Activated CD8-positive, alpha-beta memory T cell treated with anti-CD3 and anti-CD28 coated beads for 4 hours (primary cell): ENCODE results near the gene CCL2.
"Not testable (repeated sequence)": the region's sequence is repeated elsewhere in the genome, so short reads cannot be mapped to it uniquely, and the experiment has no call there.

Experiments used
- DNase-seq, 2 donors: peaks; one replicate each; pipeline ENCODE4 v3.0.0-alpha.2; 2020; ENCODE audit warnings: low read depth in 2 of 2

CCL2 gene

DNA sequence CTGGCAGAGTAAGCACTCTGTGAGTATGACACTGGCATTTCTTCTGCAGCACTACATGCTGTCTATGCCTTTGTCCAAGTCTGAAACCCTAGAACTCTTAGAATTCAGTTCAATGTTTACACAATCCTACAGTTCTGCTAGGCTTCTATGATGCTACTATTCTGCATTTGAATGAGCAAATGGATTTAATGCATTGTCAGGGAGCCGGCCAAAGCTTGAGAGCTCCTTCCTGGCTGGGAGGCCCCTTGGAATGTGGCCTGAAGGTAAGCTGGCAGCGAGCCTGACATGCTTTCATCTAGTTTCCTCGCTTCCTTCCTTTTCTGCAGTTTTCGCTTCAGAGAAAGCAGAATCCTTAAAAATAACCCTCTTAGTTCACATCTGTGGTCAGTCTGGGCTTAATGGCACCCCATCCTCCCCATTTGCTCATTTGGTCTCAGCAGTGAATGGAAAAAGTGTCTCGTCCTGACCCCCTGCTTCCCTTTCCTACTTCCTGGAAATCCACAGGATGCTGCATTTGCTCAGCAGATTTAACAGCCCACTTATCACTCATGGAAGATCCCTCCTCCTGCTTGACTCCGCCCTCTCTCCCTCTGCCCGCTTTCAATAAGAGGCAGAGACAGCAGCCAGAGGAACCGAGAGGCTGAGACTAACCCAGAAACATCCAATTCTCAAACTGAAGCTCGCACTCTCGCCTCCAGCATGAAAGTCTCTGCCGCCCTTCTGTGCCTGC, at the start of gene CCL2:
TSS of gene CCL2 (plus strand) at position 635 of the 730 bp plus-strand sequence. CDS start at position 700, 65 bp downstream.
- DNase-seq = no peak

DNA sequence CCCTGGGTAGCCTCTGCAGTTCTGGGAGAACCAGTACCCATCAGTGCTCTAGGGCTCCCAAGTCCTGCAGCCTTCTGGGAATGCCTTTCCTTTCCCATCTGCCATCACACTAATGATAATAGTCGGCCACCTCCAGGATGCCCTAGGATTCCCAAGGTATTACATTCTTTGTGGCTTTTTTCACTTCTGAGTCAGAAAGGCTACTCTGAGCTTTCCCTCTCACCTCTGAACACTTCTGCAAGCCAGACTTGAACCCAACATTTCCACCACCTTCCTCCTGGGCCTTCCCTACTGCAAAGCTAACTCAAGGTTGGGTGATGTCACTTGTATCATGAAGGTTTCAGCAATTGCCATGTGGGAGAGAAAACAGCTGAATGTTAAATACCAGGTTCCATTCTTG, 49.7 kb upstream of the CCL2 start:
- DNase-seq = no peak

DNA sequence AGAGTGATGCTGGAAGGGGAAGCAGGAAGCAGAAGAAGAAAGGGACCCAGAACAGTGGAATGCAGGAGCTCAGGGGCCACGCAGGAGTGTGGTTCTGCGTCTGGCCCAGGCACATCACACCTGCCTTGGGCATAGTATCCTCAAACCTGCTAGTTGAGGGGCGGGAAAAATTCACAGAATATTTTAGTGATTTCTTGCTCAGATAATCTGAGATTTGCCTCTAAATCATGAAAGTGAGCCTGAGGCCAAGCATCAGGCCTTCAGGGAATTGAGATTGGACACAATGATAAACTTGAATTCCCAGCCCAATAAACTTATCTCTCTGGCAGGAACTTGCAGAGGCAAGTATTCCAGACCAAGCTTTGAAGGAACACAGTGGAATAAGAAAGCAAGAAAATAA, 48.5 kb upstream of the CCL2 start:
- no peak for DNase-seq

DNA sequence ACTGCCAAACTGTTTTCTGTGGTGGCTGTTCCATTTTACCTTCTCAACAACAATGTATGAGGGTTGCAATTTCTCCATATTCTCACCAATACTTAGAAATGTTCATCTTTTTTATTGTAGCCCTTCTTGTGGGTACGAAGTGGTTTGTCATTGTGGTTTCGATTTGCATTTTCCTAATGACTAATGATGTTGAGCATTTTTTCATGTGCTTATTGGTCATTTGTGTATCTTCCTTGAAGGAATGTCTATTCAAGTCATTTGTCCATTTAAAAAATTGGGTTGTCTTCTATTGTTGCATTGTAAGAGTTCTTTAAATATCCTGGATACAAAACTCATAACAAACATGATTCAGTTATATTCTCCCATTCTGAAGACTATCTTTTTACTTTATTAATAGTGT, 47.5 kb upstream of the CCL2 start:
- no peak for DNase-seq

DNA sequence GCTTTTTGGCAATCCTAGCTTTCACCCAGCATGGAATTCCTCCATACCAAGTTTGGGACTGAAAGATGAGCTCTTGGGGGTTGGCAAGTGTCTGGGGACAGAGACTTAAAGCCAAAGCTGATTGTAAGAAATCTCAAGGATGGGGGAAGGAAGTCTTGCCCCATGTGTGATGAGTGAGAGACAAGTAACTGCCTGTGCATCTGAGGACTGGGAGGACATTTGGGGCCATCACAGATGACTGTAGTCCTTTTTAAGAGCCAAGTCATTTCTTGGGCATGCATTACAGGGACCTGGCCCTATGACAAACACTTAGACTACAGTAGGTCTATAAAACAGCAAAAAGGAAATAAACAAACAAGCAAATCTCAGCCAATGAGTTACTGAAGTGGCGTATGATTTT, 36.3 kb upstream of the CCL2 start:
- DNase-seq = no peak

DNA sequence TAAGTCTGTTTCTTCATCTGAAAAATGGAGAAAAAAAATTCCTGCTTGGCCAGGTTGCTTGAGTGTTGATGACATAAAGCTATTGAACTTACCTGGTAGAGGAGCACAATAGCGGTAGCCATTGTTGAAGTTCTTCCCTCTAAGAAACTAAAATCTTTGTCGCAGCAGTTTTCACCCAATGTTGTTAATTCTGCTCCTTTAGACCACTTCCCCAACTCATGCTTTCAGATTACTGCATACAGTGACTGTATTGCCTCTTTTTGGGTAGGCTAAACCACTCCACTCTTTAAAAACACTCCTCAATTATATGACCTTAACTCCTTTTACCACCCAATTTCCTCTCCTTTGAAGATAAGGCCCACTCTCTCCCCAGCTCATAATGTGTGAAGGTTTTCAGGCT, 35.7 kb upstream of the CCL2 start:
- DNase-seq = no peak

DNA sequence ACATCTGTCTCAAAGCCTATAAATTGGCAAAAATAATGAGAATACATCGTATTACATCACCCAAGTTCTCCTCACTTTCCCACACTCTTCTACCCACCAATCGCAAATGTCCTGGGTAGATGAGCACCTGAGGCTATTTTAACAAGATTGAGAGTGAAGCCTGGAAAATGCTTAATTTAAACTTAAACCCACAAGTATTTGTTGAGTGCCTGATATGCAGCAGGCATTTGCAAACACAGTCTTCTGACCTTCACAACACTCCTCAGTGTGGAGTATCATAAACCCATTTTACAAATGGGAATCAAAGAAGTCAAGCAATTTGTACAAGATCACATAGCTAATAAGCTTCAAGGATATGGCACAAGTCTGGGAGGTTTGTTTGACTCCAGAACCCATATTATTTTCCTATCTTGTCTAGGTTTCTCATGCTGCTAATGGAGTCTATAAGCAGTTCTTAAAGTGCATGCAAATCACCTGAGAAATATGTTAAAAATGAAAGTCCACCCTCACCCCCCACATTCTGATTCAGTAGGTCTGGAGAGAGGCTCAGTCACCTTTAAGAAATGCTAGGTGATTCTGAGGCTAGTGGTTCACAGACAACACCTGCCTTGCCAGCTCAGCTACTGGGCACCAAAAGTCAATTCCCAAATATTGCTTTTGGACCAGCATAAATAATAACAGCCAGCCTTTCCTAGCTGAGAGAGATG, 34.9 kb upstream of the CCL2 start:
- DNase-seq = no peak

DNA sequence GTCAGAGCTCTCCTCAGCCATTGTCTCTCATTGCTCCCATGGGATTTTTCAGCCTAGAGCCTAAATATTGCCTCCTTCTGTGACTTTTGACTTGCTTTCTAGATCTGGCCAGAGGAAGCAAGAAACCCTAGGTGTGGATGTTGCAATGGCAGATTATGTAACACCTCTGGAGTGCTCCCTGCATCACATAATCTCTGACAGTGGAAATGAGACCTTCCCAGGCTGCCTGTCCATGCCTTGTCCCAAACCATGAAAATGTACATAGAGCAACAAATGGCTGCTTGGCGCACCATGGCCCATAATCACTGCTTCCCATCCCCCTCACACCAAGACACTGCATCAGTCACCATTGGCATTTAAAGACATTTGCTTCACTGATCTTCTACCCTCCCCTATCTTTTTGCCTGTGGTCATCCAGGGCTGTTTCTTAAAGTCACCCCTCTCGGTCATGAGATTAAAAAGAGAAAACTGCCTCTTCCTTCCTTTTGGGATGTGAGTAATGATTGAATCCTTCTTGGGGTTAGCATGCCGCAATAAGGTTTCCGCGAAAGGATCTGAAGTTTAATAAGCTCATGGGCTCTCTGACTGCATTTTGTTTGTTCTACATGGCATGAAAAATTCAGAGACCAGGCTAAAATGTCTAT, 34.2 kb upstream of the CCL2 start:
- no peak for DNase-seq

DNA sequence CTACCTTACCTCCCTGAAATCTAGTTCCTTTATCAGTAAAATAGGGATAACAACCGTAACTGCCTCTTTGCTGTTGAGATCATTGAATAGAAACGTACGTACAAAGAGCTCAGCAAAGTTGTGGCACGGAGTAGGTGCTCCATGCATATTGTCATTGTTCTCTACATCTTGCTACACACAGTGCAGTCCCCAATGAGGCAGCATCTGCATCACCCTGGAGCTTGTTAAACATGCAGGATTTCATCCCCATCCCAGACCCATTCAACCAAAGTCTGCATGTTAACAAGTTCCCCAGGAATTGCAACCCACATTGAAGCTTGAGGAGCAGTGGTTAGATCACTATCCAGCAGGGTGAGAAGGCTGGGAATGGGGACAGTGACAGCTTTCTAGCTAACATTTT, 33.7 kb upstream of the CCL2 start:
- DNase-seq = no peak

DNA sequence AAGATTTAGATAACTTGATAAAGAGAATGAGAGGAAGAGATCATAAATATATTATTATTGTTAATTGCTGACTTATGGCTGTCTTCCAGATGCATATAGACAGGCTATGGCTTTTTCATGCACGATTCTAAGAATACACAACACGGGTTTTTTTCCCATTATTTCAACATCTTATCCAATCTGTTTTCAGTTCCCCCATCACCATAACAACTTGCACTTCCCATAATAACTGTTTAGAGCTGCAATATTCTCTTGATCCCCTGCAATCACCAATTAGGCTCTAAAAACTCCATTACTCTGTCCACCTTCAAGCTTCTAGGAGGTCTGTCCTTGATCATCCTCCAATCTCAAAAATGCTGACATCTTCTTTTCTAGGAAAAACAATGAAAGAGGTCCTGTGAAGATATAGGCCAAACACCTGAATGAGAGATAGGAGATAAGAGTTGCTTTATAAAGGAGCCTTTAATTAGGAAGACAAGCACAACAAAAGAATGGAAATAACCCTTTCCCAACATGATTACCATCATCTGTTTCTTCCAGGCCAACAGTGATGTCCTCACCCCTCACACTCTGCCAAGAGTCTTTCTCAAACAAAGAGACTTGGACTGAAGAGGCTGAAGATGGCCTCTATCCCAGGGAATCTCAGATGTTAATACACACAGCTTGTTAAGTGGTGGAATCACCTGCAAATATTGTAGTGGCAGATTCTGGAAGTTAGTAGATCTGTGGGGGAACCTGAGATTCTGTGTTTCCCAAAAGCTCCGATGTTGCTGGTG, 32.2 kb upstream of the CCL2 start:
- no peak for DNase-seq

DNA sequence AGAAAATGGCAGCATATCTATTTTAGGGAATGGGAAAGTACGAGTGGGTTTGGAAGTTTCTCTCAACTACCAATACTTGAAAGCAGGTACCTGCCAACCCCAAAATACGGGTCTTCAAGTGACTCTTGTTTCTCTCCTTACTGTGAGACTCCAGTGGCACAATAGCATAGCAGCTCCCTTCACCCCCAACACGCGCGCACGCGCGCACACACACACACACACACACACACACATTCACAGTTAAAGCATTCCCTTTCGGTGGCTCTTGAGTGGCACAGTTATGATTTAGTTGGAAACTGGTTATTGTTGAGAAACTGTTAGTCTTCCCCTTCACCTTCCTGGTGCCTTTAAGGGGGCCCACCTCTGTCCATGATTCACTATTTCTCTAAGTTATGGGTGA, 30.0 kb upstream of the CCL2 start:
- DNase-seq = no peak

DNA sequence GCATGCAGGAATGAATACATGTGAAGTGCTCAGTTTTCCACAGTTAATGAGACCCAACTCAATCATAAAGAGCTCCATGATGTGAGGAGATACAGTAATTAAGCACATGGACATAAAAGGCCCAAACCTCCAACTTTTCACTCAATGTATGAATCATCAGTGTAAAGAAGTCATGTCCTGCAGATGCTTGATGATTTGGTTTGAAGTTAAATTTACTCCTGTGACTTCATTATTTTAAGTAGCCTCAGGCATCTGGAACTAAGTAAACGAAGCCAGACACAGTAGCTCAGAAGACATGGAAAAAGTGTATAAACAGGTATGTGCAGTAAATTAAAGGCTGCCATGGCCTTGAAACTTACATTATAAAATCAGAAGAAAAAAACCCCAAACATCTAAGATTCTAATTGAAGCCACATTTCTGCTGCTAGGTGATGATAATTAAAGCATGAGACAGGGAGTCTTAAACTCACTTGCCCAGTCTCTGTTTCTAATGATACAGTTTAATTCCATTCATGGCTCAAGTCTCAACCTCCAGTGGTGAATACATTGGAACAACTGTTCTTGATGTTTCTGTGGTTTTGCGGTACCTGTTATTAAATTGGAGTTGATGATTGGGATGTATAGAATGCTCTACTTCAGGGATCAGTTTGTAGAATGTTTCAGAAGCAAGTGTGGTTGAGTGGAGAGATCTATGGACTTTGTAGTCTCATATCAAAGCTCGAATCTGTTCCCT, 28.9 kb upstream of the CCL2 start:
- DNase-seq = no peak

DNA sequence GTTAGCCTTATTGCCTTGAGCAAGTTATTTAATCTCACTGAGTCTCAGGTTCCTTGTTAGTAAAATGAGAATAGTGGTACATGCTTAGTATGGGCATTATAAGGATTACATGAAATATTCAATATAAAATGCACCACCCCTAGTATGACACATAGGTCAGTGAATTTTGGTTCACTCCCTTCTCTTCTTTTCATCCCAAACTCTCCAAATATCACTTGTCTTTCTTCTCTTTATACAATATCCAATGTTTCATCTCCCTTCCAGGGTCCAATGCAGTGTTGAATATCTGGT, 28.4 kb upstream of the CCL2 start:
- DNase-seq = no peak

DNA sequence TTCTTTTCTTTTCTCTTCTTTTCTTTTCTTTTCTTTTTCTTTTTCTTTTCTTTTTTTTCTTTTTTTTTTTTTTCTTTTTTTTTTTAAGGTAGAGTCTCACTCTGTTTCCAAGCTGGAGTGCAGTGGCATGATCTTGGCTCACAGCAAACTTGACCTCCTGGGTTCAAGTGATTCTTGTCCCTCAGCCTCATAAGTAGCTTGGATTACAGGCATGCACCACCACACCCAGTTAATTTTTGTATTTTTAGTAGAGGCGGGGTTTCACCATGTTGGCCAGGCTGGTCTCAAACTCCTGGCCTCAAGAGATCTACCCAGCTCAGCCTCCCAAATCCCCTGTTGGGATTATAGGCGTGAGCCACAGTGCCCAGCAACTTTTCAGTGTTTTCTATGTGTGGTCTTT, 27.8 kb upstream of the CCL2 start:
- DNase-seq = not testable (repeated sequence)

DNA sequence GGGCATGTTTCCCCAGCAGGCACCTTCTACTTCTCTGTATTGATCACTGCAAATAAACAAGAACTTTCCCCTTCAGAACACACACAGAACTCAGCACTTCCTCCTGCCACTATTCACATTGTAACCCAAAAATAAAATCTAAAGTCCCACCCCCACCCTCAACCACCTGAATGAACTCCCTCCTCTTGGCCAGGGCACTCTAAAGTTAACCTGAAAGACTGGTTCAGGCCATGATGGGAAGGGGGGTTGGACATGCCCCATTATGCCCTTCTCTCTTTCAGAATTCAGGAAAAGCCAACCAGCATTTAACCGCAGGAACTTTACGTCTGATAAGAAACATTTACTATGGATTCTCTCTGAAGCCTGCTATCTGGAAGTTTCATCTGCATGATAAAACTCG, 27.4 kb upstream of the CCL2 start:
- DNase-seq = no peak

DNA sequence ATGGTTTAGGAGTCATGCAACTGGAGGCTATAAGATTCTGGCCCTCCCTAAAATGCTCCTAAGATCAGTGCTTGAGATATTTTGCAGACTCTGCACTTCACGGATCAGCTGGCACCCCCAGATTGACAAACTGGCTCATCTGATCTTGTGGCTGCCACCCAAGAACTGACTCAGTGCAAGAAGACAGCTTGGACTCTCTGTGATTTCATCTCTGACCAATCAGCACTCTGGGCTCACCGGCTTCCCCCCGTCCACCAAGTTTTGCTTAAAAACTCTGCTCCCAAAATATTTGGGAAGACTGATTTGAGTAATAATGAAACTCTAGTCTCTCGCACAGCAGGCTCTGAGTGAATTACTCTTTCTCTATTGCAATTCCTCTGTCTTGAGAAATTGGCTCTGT, 26.3 kb upstream of the CCL2 start:
- DNase-seq = no peak

DNA sequence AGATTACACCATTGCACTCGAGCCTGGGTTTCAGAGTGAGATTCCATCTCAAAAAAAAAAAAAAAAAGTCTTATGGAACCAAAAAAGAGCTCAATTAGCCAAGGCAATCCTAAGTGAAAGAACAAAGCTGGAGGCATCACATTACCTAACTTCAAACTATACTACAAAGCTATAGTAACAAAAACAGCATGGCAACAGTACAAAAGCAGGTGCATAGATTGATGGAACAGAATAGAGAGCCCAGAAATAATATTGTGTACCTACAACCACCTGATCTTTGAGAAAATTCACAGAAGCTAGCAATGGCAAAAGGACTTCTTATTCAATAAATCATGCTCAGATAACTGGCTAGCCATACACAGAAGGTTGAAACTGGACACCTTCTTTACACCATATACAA, 24.7 kb upstream of the CCL2 start:
- no peak for DNase-seq

DNA sequence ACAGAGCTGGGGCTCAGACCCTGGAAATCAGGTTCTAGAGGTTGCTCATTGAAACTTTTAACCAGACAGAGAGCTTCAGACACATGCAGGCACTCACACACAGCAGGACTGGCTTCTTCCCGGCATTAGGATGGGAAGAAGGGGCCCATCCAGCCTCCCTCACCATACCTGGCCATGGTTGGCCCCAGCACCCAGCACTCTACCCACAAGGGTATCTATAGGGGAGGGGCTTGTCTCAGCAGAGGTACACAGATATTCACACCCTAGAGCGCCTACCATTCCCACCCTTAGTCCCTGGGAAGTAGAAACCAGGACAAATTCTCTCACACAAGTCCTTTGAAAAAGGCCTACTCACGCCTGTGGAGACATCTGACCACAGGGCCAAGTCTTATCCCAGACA, 20.5 kb upstream of the CCL2 start:
- no peak for DNase-seq

DNA sequence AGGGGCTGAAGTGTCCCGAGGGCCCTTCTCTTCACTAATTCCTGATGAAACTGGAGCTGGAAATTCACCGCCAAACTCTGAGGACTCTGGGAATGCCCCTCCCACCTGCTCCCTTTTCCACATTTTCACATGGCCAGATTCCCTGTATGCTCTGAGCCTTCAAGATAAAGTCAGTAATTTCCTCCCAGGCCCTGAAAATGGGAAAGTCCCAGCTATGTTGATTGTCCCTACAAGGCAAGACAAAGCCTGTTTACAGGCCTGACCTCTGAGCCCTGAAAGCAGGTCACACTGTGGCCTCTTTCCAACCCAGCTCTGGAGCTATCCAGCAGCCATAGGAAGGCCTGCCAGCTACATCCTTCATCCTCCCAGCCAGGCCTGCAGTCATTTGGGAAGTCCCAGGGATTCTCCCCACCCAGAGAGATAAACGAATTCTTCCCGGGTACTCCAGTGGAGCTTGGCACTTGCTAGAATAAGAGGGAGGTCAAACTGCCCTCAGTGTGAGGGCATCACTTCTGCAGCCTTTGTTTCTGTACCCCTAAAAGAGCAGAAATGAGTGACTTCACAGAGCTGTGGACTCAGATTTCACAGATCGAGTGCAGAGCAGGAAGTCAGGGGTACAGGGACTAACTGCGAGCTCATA, 19.6 kb upstream of the CCL2 start:
- DNase-seq = no peak

DNA sequence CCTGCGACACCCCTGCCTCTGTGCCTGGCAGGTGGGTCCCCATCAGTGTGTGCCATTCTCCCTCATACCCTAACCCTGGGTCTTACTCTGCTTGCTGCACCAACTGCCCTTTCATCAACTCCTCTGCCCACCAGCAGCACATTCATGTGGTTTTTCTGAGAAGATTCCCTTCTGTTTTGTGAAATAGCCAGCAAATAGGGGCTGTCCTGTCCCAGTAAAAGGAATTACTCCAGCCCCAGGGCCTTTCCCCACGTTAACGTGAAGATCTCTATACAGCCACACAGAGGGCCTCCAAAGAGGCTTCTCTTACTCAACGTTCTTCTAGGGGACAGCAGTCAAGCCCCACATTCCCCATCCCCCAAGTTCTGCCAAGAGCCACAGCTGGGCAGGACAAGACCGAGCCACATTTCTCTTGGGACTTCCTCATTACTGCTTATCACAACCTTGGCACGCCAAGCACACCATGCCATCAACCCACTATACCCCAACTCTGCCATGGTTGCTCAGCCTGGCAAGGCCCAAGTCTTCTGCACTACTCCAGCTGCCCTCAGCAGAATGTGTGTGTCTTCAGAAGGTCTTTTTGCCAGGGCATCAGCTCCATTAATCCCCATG, 18.7 kb upstream of the CCL2 start:
- DNase-seq = no peak

DNA sequence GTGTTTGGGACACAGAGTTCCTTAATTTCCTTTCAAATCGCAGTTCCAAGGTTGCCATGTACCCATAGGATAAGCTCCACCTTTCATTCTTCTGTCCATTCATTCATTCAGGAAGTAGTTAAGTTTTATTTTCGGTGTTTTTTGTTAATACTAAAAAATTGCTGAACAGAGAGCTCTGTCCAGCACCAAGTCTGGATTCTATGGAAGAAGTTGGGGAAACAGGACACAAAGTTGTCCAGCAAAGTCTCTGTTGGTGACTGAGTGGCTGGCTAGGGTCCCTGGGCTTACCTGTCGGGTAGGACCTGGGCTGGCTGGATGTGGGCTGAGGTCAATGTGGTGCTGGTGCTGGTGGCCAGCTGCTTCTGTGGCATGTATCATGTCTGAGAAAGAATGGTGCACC, 17.6 kb upstream of the CCL2 start:
- no peak for DNase-seq
